GM19372 (cell line): ENCODE data around the gene KCNQ1.

ENCODE experiments used
- ATAC-seq: cut with Tn5 transposase; IDR thresholded peaks from one replicate; pipeline ENCODE4 v1.9.1; 2021; ENCODE audit warnings: mild to moderate bottlenecking, low read depth, moderate library complexity; ENCODE audit not compliant: unreplicated experiment

KCNQ1 gene

GRCh38 chr11:2857276-2857675, 412.5 kb downstream of the KCNQ1 start:
- ATAC-seq, result no peak

GRCh38 chr11:2857918-2858317, 413.1 kb downstream of the KCNQ1 start:
- no peak for ATAC-seq

GRCh38 chr11:2858995-2859698, 414.3 kb downstream of the KCNQ1 start:
- ATAC-seq, result no peak

DNA sequence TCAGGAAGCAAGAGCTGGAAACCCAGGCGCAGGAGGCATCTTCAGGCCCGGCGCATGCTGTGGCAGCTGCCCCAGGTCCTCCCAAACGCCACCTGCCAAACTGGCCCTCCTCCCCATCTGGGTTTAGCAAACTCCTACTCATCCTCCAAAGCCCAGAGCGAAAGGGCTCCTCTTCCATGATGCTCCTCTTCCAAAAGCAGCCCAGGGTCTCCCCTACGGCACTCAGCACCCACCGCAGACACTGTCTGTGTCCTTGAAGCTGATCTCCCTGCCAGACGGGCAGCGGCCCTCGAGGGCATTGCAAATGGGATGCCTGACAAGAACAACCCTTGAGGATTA, 414.9 kb downstream of the KCNQ1 start:
- no peak for ATAC-seq

- ATAC-seq, result no peak
Observed at GRCh38 chr11:2860636-2861035, 415.8 kb downstream of the KCNQ1 start.

- no peak for ATAC-seq
Observed at GRCh38 chr11:2862395-2863275, 417.8 kb downstream of the KCNQ1 start.

- no peak for ATAC-seq
Observed at GRCh38 chr11:2863276-2863618, 418.4 kb downstream of the KCNQ1 start.

DNA sequence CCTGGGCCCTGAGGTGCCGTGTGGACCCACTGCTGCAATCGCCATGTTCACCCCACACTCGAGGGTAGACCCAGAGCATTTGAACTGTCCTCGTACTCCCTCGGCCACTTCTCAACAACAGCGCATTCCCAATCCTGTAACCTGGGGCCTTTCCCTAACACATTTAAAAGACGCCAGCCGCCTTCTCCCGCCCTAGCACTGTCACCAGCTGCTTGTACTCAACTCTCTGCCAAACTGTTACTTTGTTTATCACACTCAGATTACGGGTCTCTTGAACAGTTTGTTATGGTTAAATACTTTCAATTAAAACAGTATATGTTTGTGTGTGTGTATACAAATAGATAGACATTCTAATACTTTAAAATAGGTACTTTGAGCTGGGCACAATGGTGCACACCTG, 420.1 kb downstream of the KCNQ1 start:
- no peak for ATAC-seq

DNA sequence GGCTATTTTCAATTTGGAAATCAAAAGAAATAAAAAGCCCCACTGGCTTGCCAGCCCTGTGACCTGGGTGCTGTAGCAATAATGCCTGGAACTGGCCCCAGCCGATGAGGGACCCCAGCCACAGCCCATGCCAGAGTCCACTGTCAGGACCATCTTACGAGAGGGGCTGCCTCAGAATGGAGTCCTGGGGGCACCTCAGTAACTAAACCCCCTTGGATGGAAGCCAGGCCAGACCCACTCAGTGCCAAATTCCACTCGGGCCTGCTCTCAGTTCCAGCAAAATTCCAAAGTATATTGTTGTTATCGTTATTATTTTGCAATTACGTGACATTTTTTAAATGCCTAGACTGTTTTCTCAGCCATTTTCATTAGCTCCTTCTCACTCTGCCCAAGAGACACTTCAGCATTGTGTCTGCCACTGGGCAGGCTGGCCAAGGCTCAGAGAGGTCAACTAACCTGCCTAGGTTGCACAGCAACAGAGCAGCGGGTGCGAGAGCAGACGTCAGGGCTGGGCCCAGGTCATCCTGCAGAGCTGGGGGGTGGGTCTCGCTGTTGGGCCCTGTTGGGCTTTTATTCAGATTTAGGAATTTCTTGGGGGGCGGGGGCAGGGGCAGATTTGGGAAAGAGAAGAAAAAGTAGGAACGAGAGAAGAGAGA, 421.2 kb downstream of the KCNQ1 start:
- ATAC-seq, result no peak

- ATAC-seq, result no peak
Observed at GRCh38 chr11:2867142-2867541, 422.3 kb downstream of the KCNQ1 start.

GRCh38 chr11:2867722-2868505, 423.1 kb downstream of the KCNQ1 start:
- ATAC-seq, result no peak

- no peak for ATAC-seq
Observed at GRCh38 chr11:2868506-2869133, 423.8 kb downstream of the KCNQ1 start.

DNA sequence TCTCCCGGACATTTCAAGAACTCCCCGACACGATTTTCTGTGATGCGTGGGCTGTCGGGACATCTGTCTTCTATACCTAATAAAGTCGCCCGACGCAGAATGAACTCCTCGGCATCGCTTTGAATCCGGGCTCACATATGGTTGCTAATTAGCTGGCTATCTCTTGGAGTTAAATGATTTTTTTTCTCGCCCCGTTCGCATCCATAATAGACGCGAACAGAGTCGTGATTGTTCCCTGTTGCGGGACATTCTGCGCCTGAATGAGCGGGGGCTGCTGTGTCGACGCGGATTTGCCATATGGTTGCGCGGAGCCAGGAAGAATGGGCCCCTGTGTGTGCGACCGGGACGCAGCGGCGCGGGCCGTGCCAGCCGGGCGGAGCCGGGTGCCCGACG, 424.3 kb downstream of the KCNQ1 start:
- no peak for ATAC-seq

DNA sequence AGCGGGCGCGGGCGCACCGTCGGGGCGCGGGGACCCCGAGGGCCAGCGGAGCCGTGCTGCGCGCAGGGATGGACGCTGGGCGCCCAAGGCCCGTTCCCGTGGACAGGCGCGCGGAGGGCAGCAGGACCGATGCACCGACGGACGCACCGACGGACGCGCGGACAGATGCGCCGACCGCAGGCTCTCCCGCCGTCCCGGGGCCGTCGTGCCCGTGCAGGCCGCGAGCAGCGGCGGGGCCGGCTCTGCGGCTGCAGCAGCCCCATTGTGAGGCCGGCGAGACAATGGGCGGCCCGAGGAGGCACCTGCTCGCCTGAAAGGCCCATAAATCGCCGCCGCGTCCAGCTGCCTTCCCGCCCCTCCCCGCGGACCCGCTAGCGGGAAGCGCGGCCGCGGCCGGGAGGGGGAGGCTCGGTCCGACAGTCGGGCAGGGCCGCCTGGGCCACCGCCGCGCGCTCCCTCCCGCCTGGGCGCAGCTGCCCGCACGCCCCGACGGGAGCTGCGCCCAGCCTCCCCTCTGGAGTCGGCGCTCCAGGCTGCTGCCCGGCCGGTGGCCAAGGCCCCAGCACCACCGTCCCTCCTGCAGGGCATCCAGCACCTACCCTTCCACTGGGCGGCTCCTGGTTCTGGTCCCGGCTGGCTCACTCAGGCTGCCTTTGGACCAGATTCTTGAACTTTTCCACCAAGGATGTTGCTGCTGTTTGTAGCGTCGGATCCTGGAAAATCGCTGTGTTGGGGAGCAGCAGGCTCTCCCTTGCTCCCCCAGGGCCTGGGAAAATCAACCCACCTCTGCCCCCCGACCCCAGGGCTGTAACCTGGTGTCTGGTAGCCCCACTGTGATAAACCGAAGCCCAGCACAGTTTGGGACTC, 425.0 kb downstream of the KCNQ1 start:
- no peak for ATAC-seq

DNA sequence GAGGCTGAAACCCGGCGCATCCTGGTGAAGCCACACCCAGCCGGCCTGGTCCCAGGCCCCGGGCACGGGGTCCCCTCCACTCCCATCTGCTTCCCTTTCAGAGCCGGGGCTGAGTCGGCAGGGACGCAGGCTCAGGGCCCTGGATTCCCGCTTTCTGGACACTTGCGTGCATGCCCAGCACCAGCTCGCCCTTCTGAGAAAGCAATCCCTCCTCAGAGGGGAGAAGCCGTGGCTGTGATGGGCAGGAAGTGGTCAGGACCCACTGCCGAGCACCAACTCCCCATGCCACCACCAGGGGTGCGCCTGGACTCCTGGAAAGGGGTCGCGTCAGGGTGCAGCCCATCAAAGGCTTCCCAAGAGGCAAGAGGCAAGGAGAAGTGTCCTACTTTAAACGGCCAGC, 425.7 kb downstream of the KCNQ1 start:
- ATAC-seq, result no peak

DNA sequence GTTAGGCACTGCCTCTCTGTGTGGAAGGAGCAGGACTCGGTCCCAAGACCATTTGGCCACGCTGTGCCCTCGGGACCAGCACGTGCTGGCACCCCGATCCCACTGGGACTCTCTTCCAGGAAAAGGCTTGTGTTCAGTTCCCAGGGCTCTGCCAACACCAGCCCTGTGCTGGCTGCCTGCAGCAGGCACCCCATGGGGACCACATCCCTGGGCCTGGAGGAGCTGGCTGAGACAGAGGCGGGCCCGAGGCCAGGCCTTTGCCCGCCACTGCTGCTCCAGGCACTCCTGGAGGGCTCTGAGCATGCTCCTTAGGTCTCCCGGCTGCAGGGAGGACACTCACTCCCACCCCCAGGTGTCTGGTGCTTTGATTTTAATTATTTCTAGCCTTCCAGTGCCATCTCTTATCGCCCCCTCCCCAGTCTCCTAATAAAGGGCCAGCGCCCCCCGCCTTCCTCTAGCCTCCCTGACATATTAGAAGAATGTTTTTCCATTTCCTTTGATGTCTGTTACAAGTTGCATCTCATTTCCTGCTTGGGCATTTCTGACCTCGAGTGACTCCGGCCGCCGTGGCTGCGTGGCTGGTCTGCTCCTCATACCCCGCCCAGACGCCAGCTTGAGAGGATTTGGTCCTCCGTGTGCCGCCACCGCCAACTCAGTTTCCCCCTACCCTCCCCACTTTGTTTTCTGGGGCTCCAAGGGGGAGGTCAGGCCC, 426.3 kb downstream of the KCNQ1 start:
- no peak for ATAC-seq

GRCh38 chr11:2874963-2875362, 430.2 kb downstream of the KCNQ1 start:
- no peak for ATAC-seq

GRCh38 chr11:2877474-2877873, 432.7 kb downstream of the KCNQ1 start:
- ATAC-seq, result no peak

DNA sequence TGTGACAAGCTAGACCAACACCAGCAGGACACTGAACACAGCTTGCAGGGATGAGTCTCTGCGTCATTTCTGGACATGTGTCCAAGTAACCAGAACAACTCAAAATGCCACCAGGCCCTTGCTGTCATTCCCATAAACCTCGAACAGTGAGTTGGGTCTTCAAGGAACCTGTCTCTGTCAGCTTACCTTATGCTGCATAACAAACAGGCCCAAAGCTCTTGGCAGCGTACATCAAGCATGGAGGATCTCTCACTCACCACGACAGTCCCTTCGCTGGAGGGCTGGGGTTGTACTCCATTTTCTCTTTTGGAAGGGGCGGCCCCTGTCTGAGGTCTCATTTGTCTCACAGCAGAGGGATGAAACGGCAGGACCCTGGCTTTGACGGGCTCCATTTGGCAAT, 434.0 kb downstream of the KCNQ1 start:
- no peak for ATAC-seq
